HepG2 (cell line): ENCODE results near the gene SNAPC4. TPM values are rescaled to one million over a fixed set of nuclear protein-coding genes. Genes with fewer than 3 reads are reported as not detected.

ENCODE experiments used
- BCL3 ChIP-seq: sonication (generic); formaldehyde crosslinking; IDR thresholded peaks from 2 replicates; pipeline ENCODE4 v1.5.1; 2020; ENCODE audit warnings: mild to moderate bottlenecking, missing genetic modification reagents, moderate library complexity
- CBX5 ChIP-seq: sonication (generic); formaldehyde crosslinking; IDR thresholded peaks from 2 replicates; pipeline ENCODE4 v1.4.0; 2020; ENCODE audit warnings: missing genetic modification reagents, borderline replicate concordance
- ELF3 ChIP-seq: IDR thresholded peaks from 2 replicates; pipeline ENCODE4 v1.6.1; 2016; ENCODE audit warnings: missing genetic modification reagents, missing compliant biosample characterization
- IKZF1 ChIP-seq: fragments of 450-650 bp; IDR thresholded peaks from 2 replicates; pipeline ENCODE4 v1.7.1; 2016
- PAX8 ChIP-seq: sonication (generic); formaldehyde crosslinking; IDR thresholded peaks from 2 replicates; pipeline ENCODE4 v1.8.0; 2022; ENCODE audit warnings: mild to moderate bottlenecking, missing genetic modification reagents, borderline replicate concordance
- PRPF4 ChIP-seq: fragments of 200-400 bp; formaldehyde crosslinking; IDR thresholded peaks from 2 replicates; pipeline ENCODE4 v1.6.1; 2016; ENCODE audit warnings: low read length, low read depth; ENCODE audit not compliant: poor library complexity, severe bottlenecking
- RARG ChIP-seq: sonication (generic); formaldehyde crosslinking; IDR thresholded peaks from 2 replicates; pipeline ENCODE4 v1.4.0; 2020; ENCODE audit warnings: low read depth, mild to moderate bottlenecking, missing genetic modification reagents
- RBM39 ChIP-seq: fragments of 200-400 bp; formaldehyde crosslinking; IDR thresholded peaks from one replicate; pipeline ENCODE4 v1.6.1; 2018; ENCODE audit warnings: antibody characterized with exemption, mild to moderate bottlenecking, low read depth, low read length; ENCODE audit not compliant: poor library complexity, severe bottlenecking
- SSRP1 ChIP-seq: IDR thresholded peaks from 2 replicates; pipeline ENCODE4 v1.6.1; 2016; ENCODE audit warnings: control low read depth
- ZBTB3 ChIP-seq: sonication (generic); formaldehyde crosslinking; IDR thresholded peaks from 2 replicates; pipeline ENCODE4 v1.4.0; 2020; ENCODE audit warnings: low read depth, mild to moderate bottlenecking, moderate library complexity, missing genetic modification reagents, borderline replicate concordance
- ZBTB40 ChIP-seq, 2 experiments: fragments of 450-650 bp in 1 of 2; sonication (generic) in 1 of 2; formaldehyde crosslinking in 1 of 2; IDR thresholded peaks; 2 replicates each; pipeline versions ENCODE4 v1.6.1 to v1.8.0; 2016 to 2022; ENCODE audit warnings: antibody characterized with exemption in 1 of 2, mild to moderate bottlenecking in 1 of 2, missing genetic modification reagents in 1 of 2
- ZBTB8A ChIP-seq: sonication (generic); formaldehyde crosslinking; IDR thresholded peaks from 2 replicates; pipeline ENCODE4 v1.4.0; 2020; ENCODE audit warnings: mild to moderate bottlenecking, low read depth, missing genetic modification reagents, borderline replicate concordance
- ZNF335 ChIP-seq: sonication (generic); formaldehyde crosslinking; IDR thresholded peaks from 2 replicates; pipeline ENCODE4 v1.4.0; 2020; ENCODE audit warnings: missing genetic modification reagents
- ZNF431 ChIP-seq: sonication (generic); formaldehyde crosslinking; IDR thresholded peaks from 2 replicates; pipeline ENCODE4 v1.9.0; 2022; ENCODE audit warnings: missing genetic modification reagents, low read depth, mild to moderate bottlenecking, borderline replicate concordance
- ZNF572 ChIP-seq: sonication (generic); formaldehyde crosslinking; IDR thresholded peaks from 2 replicates; pipeline ENCODE4 v1.5.1; 2020; ENCODE audit warnings: mild to moderate bottlenecking, missing genetic modification reagents
- ZNF576 ChIP-seq: sonication (generic); formaldehyde crosslinking; IDR thresholded peaks from 2 replicates; pipeline ENCODE4 v1.4.0; 2020; ENCODE audit warnings: mild to moderate bottlenecking, missing genetic modification reagents
- ZNF703 ChIP-seq: sonication (generic); formaldehyde crosslinking; IDR thresholded peaks from 2 replicates; pipeline ENCODE4 v1.5.1; 2020; ENCODE audit warnings: missing genetic modification reagents, mild to moderate bottlenecking, moderate library complexity, borderline replicate concordance
- ZNF709 ChIP-seq: sonication (generic); formaldehyde crosslinking; IDR thresholded peaks from 2 replicates; pipeline ENCODE4 v1.5.0; 2020; ENCODE audit warnings: mild to moderate bottlenecking, missing genetic modification reagents
- polyA plus RNA-seq, 8 experiments: library from polyadenylated mRNA; depleted of rRNA in 3 of 8; stranded (reverse) in 7 of 8; unstranded in 1 of 8; fragments of >200 nt; fragmentation: Illumina TruSeq in 4 of 8; extraction: Trizol in 4 of 8; gene quantifications; 2 replicates each; pipeline versions ENCODE4 v1.2.1 to v1.2.3, GENCODE V29; 2011 to 2016; ENCODE audit warnings: low read depth in 4 of 8, missing spikeins in 1 of 8, mixed read lengths in 1 of 8; ENCODE audit not compliant: insufficient read depth in 1 of 8
- total RNA-seq, 5 experiments: library from RNA; depleted of rRNA; stranded (reverse); fragments of >200 nt; fragmentation: Illumina TruSeq; extraction: Trizol; gene quantifications; 2 replicates each; pipeline ENCODE4 v1.2.3, GENCODE V29; 2016; ENCODE audit warnings: low read depth in 1 of 5

The SNAPC4 gene
- total and polyA plus RNA-seq, 2 of the 13 experiments (the other 11 are each of a cell fraction or from before 2014, with no cell fraction given): 2.0 to 6.0 TPM

GRCh38 chr9:136372561-136373299 lies 27.2 kb downstream of the SNAPC4 start (continued):
- TF ChIP-seq ZBTB40 (IDR thresholded peaks at IDR 0.05) (no peak), ZBTB40 (CRISPR knock-in tag; IDR thresholded peaks at IDR 0.05) (0 out of 2 replicates have a peak, but pooled peaks have one; percentile 8), ELF3 (CRISPR knock-in tag) (peak; percentile 73), ZBTB8A (CRISPR knock-in tag) (no peak), RBM39 (peak; percentile 48), ZNF703 (no peak; the same call in 1 of the 2 replicates), ZNF335 (no peak), BCL3 (no peak), CBX5 (CRISPR knock-in tag) (peak; percentile 75; the same call in 1 of the 2 replicates), IKZF1 (no peak), PAX8 (no peak), RARG (CRISPR knock-in tag) (no peak), ZNF572 (no peak), PRPF4 (no peak), ZBTB3 (CRISPR knock-in tag) (no peak; the same call in 1 of the 2 replicates), ZNF709 (no peak), ZNF431 (CRISPR knock-in tag) (no peak), SSRP1 (no peak), ZNF576 (CRISPR knock-in tag) (peak; percentile 98)
